ENCODE results near the gene CFAP73.

CFAP73 gene

Small RNA genes within 50 kb of the gene (small RNA-seq; reads per million reads assigned to genes)
- 0 reads per million in 2 experiments for gene MIR7106
- 0 reads per million in 2 experiments for gene RF00019
